AG10803 (cell line): ENCODE results near the gene DYNLT1.

Experiments used
- DNase-seq: peaks from one replicate; pipeline ENCODE4 v3.0.0; 2010; ENCODE audit warnings: low read depth
- H3K4me3 ChIP-seq: 2 replicates; pipeline ENCODE4 v1.5.1; 2011; ENCODE audit warnings: mild to moderate bottlenecking, low read length, control low read depth
- TF ChIP-seq, protein P1 (sequence below): conservative IDR thresholded peaks from 2 replicates; pipeline ENCODE4 v1.5.1; 2011; ENCODE audit warnings: mild to moderate bottlenecking, low read length, control low read depth, inconsistent platforms

Gene DYNLT1

DNA sequence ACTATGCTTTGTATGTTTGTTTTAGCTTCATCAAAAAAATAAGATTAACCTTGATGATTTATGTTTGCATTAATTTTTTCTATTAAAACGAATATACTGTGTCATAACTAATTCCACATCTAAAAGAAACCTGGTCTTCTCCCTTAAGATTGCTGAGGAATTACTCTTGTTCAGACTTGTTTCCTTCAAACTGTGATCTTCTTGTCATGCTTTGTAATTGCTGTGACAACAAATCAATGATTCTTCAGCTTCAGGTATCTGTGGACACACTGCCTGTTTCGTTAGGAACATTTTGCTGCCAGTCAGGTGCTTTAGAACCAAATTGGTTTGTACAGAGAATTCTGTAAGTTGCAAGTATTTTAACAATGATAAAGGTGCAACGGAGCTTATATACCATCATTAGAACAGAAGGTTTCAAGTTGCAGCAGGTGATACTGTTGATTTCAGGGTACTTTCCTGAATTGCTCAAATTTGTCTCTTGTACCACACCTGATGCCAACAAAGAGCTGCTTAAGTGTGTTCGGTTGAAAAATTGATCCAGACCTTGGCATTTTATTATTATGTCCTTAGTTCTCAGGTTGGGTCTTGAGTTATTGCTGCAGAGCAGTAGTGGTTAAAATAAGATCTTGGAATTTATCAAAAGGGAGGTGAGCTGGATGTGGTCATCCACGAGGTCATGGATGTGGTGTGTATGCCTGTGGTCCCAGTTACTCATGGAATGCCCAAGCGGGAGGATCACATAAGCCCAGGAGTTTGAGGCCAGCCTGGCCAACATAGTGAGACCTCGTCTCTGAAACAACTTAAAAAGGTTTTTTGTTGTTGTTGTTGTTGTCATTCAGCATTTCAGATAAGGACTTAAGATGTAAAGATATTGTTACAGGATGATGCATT is 24.8 kb upstream of the DYNLT1 start:
- TF ChIP-seq, protein P1, sequence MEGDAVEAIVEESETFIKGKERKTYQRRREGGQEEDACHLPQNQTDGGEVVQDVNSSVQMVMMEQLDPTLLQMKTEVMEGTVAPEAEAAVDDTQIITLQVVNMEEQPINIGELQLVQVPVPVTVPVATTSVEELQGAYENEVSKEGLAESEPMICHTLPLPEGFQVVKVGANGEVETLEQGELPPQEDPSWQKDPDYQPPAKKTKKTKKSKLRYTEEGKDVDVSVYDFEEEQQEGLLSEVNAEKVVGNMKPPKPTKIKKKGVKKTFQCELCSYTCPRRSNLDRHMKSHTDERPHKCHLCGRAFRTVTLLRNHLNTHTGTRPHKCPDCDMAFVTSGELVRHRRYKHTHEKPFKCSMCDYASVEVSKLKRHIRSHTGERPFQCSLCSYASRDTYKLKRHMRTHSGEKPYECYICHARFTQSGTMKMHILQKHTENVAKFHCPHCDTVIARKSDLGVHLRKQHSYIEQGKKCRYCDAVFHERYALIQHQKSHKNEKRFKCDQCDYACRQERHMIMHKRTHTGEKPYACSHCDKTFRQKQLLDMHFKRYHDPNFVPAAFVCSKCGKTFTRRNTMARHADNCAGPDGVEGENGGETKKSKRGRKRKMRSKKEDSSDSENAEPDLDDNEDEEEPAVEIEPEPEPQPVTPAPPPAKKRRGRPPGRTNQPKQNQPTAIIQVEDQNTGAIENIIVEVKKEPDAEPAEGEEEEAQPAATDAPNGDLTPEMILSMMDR = no peak
- peak; percentile 49 for DNase-seq
- no peak overlapping the region for H3K4me3 ChIP-seq

DNA sequence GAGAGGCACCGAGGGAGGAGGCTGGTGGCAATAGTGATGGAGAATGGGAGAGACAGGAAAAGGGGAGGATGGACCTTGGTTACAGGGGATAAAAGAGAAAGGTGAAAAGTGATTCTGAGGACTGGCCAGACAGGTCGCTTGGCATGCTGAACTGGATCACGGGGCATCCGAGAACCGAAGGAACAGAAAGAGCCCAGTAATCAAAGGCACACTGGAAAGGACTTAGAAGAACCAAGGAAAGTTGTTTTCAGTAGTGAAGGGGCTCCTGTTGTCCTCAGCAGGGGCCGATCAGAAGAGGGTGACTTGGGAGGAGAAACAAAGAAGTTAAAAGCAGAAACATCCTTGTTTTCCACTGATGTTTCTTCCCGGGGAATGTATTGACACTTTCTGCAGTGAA is 24.2 kb upstream of the DYNLT1 start:
- TF ChIP-seq, protein P1 = no peak
- DNase-seq = no peak
- no peak overlapping the region for H3K4me3 ChIP-seq

DNA sequence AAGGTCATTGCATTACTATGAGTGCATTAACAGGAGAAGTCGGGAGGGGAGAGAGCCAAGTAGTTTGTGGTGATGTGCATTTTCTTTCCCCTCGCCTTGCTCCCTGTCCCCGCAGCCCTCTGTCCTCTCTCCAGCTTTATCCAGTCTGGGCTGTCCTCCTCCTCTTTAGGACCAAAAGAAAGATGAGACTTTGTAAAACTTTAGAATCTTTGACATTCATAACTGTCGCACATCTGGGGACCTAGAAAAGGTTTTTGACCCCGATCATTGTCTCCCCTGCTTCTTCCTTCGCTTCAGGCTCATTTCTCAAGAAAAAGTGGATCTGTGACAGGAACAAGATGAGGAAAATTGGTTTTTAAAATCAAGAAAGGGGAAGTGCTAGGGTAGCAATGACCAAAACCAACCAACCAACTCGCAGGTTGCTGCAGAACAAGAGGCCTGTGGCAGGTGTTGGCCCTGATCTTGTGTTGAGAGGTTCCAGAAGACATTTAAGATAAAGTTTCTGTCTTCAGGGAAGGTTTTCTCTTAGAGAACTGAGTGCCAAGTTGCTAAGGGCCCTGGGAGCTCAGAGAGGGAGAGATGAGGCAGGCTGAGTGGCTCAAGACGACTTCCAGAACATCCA is 22.9 kb upstream of the DYNLT1 start:
- TF ChIP-seq, protein P1 = no peak
- DNase-seq = no peak
- H3K4me3 ChIP-seq = no peak overlapping the region

DNA sequence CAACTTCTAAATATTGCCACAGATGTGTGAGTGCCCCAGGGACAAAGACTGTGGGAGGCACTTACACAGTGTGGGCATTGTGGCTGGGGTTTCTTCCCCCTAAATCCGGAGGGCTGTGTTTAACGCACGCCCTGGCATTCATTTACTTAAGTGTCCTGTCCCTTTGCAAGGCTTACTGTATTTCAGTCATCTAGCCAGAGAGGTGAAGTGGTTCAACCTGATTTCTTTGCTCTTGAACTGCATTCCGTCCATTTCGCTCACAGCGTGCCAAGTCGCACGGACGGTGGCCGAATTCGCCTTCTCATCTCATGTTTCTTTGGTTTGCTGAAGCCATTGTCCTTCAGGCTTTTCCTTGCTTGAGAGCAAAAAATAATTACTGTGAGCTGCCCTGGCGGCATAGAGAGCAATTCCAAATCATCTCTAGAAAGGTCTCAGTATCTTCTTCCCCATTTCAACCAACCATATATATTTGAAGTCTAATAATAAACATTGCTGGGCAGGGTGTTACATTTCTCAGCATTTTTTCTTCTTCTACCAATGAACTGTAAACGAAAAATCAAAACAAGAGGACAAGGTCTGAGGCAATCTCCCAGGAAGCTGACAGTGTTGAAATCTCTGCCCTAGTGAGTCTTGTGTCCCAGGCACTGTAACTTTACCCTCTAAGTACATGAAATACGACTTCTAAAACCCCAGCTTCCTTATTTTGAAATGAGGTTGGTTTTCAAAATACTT is 22.3 kb upstream of the DYNLT1 start:
- H3K4me3 ChIP-seq = no peak overlapping the region
- DNase-seq = peak; percentile 93
- TF ChIP-seq, protein P1 = no peak

DNA sequence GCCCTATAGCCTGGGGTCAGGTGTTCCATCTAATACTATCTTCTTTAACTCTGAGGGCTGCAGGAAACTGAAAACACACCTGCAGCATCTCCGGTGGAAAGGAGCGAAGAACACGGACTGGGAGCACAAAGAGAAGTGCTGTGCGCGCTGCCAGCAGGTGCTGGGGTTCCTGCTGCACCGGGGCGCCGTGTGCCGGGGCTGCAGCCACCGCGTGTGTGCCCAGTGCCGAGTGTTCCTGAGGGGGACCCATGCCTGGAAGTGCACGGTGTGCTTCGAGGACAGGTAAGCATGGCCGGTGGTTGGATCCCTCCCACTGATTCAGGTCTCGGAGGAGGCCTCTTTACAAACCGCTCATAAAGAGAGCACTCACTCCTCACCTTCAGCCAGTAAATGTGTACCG is 20.8 kb upstream of the DYNLT1 start:
- no peak overlapping the region for H3K4me3 ChIP-seq
- no peak for DNase-seq
- TF ChIP-seq, protein P1 = no peak

DNA sequence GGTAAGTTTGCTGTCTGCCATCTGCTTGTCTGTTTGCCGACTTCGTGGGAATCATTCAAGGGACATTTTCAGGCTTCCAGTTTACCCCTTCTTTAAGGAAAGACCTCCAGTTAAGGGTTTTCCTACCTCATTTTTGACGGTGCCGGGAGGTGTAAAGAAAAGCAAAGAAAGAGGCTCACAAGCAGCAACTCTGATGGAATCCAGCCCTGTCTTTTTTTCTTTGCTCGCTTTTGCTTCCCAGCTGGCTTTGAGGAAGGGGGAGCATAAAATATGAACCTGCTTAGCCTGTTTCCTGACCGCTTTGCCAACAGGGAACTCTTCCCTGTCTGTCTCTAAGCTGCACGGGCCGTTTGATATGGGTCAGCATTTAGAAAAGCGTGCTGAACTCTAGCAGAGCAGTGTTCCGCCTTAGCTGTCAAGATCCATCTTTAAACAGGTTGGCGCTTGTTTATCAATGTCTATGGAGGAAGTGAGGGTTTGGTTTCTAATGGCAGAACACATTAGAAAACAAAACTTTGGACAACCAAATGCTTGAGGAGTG is 19.2 kb upstream of the DYNLT1 start:
- no peak overlapping the region for H3K4me3 ChIP-seq
- no peak for DNase-seq
- TF ChIP-seq, protein P1 = no peak
